Stomach smooth muscle (tissue), 2 donors: ENCODE data around the gene CABP4.
A peak's percentile ranks its signal among the peaks of the same experiment; 100 is the strongest.

ENCODE experiments used
- H3K27ac ChIP-seq: one replicate; pipeline ENCODE4 v1.7.0; 2013; ENCODE audit warnings: mild to moderate bottlenecking, low read length, inconsistent platforms
- H3K27me3 ChIP-seq, 2 donors: one replicate each; pipeline ENCODE4 v1.7.0; 2013; ENCODE audit warnings: low read length in 2 of 2; ENCODE audit not compliant: insufficient read depth in 2 of 2, control insufficient read depth in 1 of 2
- H3K36me3 ChIP-seq, 2 donors: one replicate each; pipeline ENCODE4 v1.7.0; 2013; ENCODE audit warnings: low read length in 2 of 2; ENCODE audit not compliant: control insufficient read depth in 2 of 2, insufficient read depth in 2 of 2
- H3K4me1 ChIP-seq: one replicate; pipeline ENCODE4 v1.7.0; 2013; ENCODE audit warnings: low read length; ENCODE audit not compliant: control insufficient read depth, insufficient read depth
- H3K4me3 ChIP-seq, 2 donors: one replicate each; pipeline ENCODE4 v1.7.0; 2013; ENCODE audit warnings: low read length in 2 of 2
- H3K9ac ChIP-seq, 2 donors: one replicate each; pipeline ENCODE4 v1.7.0; 2013; ENCODE audit warnings: low read length in 2 of 2, mild to moderate bottlenecking in 1 of 2
- H3K9me3 ChIP-seq, 2 donors: one replicate each; pipeline ENCODE4 v1.7.0; 2013; ENCODE audit warnings: low read length in 2 of 2; ENCODE audit not compliant: control insufficient read depth in 2 of 2
- donor health status: healthy.
- donor health status: Pancreatic carcinoma.

CABP4 gene

DNA sequence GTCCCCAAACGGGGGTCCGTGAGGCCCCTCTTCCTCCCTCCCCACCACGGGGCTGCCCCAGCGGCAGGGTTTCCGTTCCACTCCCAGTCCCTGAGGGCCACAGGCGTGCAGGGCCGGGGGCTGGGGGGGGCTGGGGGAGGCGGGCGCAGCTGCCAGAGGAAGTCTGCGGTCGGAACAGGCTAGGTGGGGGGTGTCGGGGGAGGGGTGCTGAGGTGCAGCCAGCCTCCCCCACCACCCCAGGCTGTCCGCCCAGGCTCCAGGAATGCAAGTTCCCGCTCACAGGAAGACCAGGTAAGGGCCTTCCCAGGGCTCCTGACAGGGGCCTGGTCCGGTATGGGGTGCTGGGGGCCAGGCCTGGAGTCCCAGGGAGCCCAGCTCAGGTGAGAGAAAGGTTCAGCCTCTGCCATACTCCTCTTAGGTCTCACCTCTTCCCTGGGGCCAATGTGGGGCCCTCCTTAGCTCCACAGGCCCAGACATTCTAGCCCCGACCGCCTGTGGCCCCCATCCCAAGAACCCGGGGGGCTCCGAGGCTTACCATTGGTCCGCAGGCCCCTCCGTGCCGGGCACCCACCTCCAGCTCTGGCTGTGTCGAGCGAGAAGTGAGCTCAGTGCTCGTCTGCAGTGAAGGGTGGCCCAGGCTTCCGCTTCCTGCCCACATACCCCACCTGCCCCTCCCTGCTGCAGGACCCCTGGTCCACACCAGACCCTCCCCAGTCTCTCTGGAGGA lies 17.9 kb upstream of the CABP4 start, which contains the start of gene PTPRCAP:
Gene PTPRCAP, minus strand, starts transcription at position 601 of the 727 bp plus-strand sequence. Its CDS starts 63 bp downstream, at position 538.
- no peaks in the 10 kb centered on the region for H3K27me3 ChIP-seq
- H3K27ac ChIP-seq, result peak within 1 kb of the TSS; percentile 11
- no peak within 1 kb of the TSS for H3K9ac ChIP-seq
- no peaks in the 10 kb centered on the region for H3K9me3 ChIP-seq
- peaks cover 18 to 32% of the 10 kb centered on the region in 2 donors for H3K36me3 ChIP-seq
- peaks cover 18% of the 10 kb centered on the region for H3K4me1 ChIP-seq
- H3K4me3 ChIP-seq, result no peak within 1 kb of the TSS

DNA sequence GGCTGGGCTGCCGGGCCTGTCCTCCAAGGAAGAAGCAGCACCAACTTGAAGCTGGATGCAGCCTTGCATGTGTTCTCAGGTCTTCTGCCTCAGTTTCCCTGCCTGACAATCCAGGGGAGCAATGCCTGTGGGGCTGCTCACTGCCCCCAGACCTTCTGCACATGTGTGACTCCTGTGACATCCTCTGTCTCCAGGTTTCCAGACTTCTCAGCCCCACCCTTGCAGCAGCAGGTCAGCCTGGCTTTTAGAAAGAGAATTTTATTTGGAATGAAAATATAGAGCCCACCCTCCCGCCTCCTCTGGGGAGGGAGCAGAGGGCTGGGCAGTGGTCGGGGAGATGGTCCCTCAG lies 17.4 kb upstream of the CABP4 start:
- Histone ChIP-seq H3K36me3 (peaks cover 14 to 27% of the 10 kb centered on the region in 2 donors), H3K9me3 (no peaks in the 10 kb centered on the region), H3K4me1 (peaks cover 23% of the 10 kb centered on the region), H3K9ac (no peak overlapping the region), H3K4me3 (no peak overlapping the region), H3K27me3 (no peaks in the 10 kb centered on the region), H3K27ac (no peak overlapping the region)

DNA sequence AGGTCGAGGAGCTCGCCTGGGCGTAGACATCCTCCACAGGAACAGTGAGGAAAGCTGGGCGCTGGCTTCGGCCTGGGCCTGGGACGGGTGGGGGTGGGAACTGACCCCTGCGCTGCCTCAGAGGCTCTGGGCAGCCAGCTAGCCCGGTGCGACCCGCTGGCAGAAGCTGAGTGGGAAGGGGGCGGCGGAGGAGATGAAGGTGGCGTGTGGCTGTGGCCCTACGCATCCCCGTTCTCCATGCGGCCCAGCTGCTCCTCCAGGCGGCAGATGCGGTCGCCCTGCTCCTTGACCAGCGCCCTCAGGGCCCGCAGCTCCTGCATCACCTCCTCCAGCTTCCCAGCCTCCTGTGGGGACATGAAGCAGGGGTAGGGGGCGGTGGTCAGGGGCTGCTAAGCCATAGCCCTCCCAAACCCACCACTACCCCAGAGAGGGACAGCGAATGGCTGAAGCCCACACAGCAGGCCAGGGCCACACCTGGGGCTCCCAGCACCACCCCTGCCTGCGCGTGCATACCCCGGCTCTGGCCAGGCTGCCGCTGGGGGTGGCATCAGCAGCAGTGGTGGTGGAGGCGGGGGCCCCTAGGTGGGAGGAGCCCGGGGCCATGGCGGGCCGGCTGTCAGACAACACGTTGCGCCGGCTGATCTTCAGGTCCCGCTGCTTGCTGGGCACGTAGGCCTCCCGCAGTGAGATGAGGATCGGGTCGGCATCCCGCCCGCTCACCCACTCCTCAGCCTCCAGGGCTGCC lies 16.8 kb upstream of the CABP4 start:
- no peaks in the 10 kb centered on the region for H3K9me3 ChIP-seq
- no peak overlapping the region for H3K4me3 ChIP-seq
- H3K4me1 ChIP-seq, result peaks cover 27% of the 10 kb centered on the region
- no peak overlapping the region for H3K27ac ChIP-seq
- H3K9ac ChIP-seq, result no peak overlapping the region
- peaks cover 13 to 22% of the 10 kb centered on the region in 2 donors for H3K36me3 ChIP-seq
- H3K27me3 ChIP-seq, result no peaks in the 10 kb centered on the region

DNA sequence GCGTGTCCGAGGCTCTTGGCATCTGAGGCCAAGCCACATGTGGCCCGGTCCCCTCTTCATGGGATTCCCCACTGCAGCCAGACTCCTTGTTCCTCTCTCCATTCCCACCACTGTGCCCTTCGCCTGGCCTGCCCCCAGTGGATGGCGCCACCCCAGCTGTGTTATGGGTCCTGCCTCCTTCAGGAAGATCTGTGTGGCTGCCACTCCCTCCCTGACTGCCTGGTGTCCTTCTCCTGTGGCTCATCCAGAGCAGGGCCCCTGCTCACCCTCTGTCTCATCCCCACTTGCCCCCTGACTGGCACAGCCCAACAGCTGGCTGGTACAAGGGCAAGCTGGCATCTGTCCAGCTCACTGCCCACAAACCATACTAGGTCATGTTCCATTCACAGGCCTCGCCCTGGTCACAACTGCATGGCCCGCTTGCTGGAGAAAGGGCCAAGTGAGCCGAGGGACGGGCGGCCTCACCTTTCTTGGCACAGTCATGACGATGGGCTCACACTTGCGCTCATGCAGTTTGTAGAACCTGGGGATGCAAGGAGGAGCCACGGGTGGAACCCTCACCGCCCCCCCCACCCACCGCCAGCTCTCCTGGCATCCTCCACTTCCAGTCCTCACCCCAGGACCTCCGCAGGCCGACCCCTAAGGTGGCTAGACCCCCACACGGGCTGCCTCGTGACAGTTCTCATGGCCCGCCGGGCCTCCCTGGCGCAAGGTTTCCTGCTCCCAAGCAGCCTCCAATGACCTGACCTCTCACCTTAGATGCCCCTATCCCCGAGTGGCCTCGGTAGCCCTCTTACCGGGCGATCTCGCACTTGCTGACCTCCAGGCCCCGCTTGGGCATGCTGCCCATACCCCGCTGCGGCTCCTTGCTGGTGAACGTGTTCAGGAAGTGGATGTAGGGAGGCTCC lies 15.6 kb upstream of the CABP4 start:
- Histone ChIP-seq H3K4me1 (peaks cover 27% of the 10 kb centered on the region), H3K9me3 (no peaks in the 10 kb centered on the region), H3K9ac (no peak overlapping the region), H3K36me3 (peaks cover under 1 to 16% of the 10 kb centered on the region in 2 donors), H3K27me3 (no peaks in the 10 kb centered on the region), H3K4me3 (no peak overlapping the region), H3K27ac (peak overlapping the region; percentile 46)

DNA sequence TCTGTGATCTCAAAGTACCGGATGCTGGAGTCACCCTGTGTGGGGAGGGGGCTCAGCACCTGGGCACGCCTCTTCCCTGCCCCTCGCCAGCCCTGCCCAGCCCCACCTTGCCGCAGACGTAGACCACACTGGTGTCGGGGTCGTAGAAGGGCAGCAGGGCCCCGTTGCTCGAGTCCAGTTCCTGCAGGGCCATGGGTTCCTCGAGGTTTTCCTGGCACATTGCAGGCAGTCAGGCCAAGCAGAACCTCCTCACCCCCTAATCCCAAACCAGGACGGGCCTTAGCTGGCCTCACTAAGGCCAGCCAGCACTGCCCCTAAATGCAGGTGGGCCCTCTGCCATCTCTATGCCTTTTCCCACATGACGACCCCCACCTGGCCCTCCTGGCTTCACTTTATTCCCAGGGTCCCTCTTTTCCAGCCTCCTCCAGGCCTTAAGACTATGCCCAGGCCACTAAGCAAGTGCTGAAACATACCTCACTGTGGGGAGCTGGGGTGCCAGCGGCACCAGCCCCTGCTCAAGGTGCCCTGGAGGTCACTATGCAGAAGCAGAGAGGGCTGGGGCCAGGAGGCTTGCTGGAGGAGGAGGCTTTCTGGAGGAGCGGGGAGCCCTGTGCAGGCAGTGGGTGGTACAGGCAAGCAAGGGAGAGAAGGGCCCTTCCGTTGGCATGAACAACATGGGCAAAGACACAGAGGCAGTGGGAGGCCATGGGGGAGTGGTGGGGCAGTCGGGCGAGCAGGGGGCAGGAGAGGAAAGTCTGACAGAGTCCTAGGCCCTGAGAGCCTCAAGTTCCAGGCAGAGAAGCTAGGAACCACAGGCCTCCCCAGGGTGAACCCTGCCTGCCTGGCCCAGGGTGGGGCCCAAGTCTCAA lies 14.7 kb upstream of the CABP4 start:
- no peaks in the 10 kb centered on the region for H3K27me3 ChIP-seq
- peaks cover 0 to 16% of the 10 kb centered on the region in 2 donors for H3K36me3 ChIP-seq
- H3K9me3 ChIP-seq, result no peaks in the 10 kb centered on the region
- no peak overlapping the region for H3K4me3 ChIP-seq
- H3K4me1 ChIP-seq, result peaks cover 27% of the 10 kb centered on the region
- H3K27ac ChIP-seq, result peak overlapping the region; percentile 46
- no peak overlapping the region for H3K9ac ChIP-seq

GRCh38 chr11:67441098-67441563 lies 14.0 kb upstream of the CABP4 start:
- Histone ChIP-seq H3K4me1 (peaks cover 23% of the 10 kb centered on the region), H3K27ac (no peak overlapping the region), H3K36me3 (peaks cover 0 to 16% of the 10 kb centered on the region in 2 donors), H3K4me3 (no peak overlapping the region), H3K9ac (no peak overlapping the region), H3K9me3 (no peaks in the 10 kb centered on the region), H3K27me3 (no peaks in the 10 kb centered on the region)

GRCh38 chr11:67441731-67442351 lies 13.3 kb upstream of the CABP4 start:
- H3K9ac ChIP-seq, result no peak overlapping the region
- peak overlapping the region in 1 of 2 donors; percentile 78 for H3K4me3 ChIP-seq
- H3K9me3 ChIP-seq, result no peaks in the 10 kb centered on the region
- peaks cover 22% of the 10 kb centered on the region for H3K4me1 ChIP-seq
- H3K27ac ChIP-seq, result no peak overlapping the region
- H3K36me3 ChIP-seq, result peaks cover 0 to 16% of the 10 kb centered on the region in 2 donors
- H3K27me3 ChIP-seq, result no peaks in the 10 kb centered on the region

- Histone ChIP-seq H3K4me3 (peak overlapping the region; percentile 67 to 78), H3K9ac (peak overlapping the region; percentile 72 to 77), H3K4me1 (peaks cover 22% of the 10 kb centered on the region), H3K36me3 (peaks cover 0 to 15% of the 10 kb centered on the region in 2 donors), H3K27me3 (no peaks in the 10 kb centered on the region), H3K9me3 (no peaks in the 10 kb centered on the region), H3K27ac (peak overlapping the region; percentile 80)
Measured at GRCh38 chr11:67442504-67443404, 12.4 kb upstream of the CABP4 start.

DNA sequence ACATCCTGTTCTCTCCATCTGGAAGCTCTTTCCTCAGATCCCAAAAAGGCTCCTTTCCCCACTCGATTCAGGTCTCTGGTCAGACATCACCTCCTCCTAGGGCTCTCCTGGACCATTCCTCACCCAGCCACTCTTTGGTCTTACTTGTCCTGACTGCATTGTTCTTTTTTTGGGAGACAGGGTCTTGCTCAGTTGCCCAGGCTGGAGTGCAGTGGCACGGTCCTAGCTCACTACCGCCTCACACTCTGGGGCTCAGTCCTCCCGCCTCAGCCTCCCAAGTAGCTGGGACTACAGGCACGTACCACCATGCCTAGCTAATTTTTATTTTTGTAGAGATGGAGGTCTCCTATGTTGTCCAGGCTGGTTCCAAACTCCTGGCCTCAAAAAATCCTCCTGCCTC lies 9.6 kb upstream of the CABP4 start:
- Histone ChIP-seq H3K36me3 (peaks cover 0 to 10% of the 10 kb centered on the region in 2 donors), H3K4me1 (peaks cover 14% of the 10 kb centered on the region), H3K9me3 (no peaks in the 10 kb centered on the region), H3K9ac (no peak overlapping the region), H3K27ac (no peak overlapping the region), H3K27me3 (no peaks in the 10 kb centered on the region), H3K4me3 (no peak overlapping the region)
